Measurements from ENCODE around the gene HAND1. TPM values are rescaled to one million over a fixed set of nuclear protein-coding genes. Genes with fewer than 3 reads are reported as not detected.

HAND1 gene
- total RNA-seq, 1 donor = not detected

GRCh38 chr5:154437281-154437965 is 40.6 kb downstream of the HAND1 start:
- H3K4me3 ChIP-seq (ENCODE audit: low read length) = no peak overlapping the region
- H3K27me3 ChIP-seq (ENCODE audit: insufficient read depth, low read length) = no peaks in the 10 kb centered on the region
- H3K9me3 ChIP-seq (ENCODE audit: low read depth, low read length) = no peaks in the 10 kb centered on the region
- H3K4me1 ChIP-seq (ENCODE audit: insufficient read depth, low read length) = no peaks in the 10 kb centered on the region

- no peak overlapping the region for H3K4me3 ChIP-seq (ENCODE audit: low read length)
- H3K27me3 ChIP-seq (ENCODE audit: insufficient read depth, low read length) = no peaks in the 10 kb centered on the region
- no peaks in the 10 kb centered on the region for H3K9me3 ChIP-seq (ENCODE audit: low read depth, low read length)
- no peaks in the 10 kb centered on the region for H3K4me1 ChIP-seq (ENCODE audit: insufficient read depth, low read length)
These were observed 42.8 kb downstream of the HAND1 start for GRCh38 chr5:154435226-154435625.

GRCh38 chr5:154430961-154431630 is 46.9 kb downstream of the HAND1 start:
- Histone ChIP-seq H3K9me3 (ENCODE audit: low read depth, low read length) (no peaks in the 10 kb centered on the region), H3K27me3 (ENCODE audit: insufficient read depth, low read length) (no peaks in the 10 kb centered on the region), H3K4me3 (ENCODE audit: low read length) (no peak overlapping the region), H3K4me1 (ENCODE audit: insufficient read depth, low read length) (no peaks in the 10 kb centered on the region)

GRCh38 chr5:154430466-154430865 is 47.6 kb downstream of the HAND1 start:
- no peak overlapping the region for H3K4me3 ChIP-seq (ENCODE audit: low read length)
- H3K4me1 ChIP-seq (ENCODE audit: insufficient read depth, low read length) = no peaks in the 10 kb centered on the region
- H3K27me3 ChIP-seq (ENCODE audit: insufficient read depth, low read length) = no peaks in the 10 kb centered on the region
- no peaks in the 10 kb centered on the region for H3K9me3 ChIP-seq (ENCODE audit: low read depth, low read length)

- Histone ChIP-seq H3K27me3 (ENCODE audit: insufficient read depth, low read length) (no peaks in the 10 kb centered on the region), H3K4me3 (ENCODE audit: low read length) (no peak overlapping the region), H3K9me3 (ENCODE audit: low read depth, low read length) (no peaks in the 10 kb centered on the region), H3K4me1 (ENCODE audit: insufficient read depth, low read length) (no peaks in the 10 kb centered on the region)
These were observed 48.7 kb downstream of the HAND1 start for GRCh38 chr5:154429341-154429740.

- no peaks in the 10 kb centered on the region for H3K27me3 ChIP-seq (ENCODE audit: insufficient read depth, low read length)
- no peaks in the 10 kb centered on the region for H3K4me1 ChIP-seq (ENCODE audit: insufficient read depth, low read length)
- no peaks in the 10 kb centered on the region for H3K9me3 ChIP-seq (ENCODE audit: low read depth, low read length)
- no peak overlapping the region for H3K4me3 ChIP-seq (ENCODE audit: low read length)
These were observed 49.8 kb downstream of the HAND1 start for GRCh38 chr5:154428208-154428607.

Other genes with a start within 250 kb of the HAND1 start
- gene SAP30L, start 32.2 kb downstream of the HAND1 start, total RNA-seq = 36.2 TPM